Naive B cell (primary cell): ENCODE results near the gene CEACAM16. TPM values are rescaled to one million over a fixed set of nuclear protein-coding genes. Genes with fewer than 3 reads are reported as not detected.
A peak's percentile ranks its signal among the peaks of the same experiment; 100 is the strongest.
"Not testable (repeated sequence)": the region's sequence is repeated elsewhere in the genome, so short reads cannot be mapped to it uniquely, and the experiment has no call there.

Experiments used
- ATAC-seq, 2 donors: fragments of 150-1000 bp; cut with Tn5 transposase; 2 replicates each; pipeline ENCODE4 v1.10.0; 2021; ENCODE audit warnings: low read depth in 2 of 2, mild to moderate bottlenecking in 2 of 2, moderate library complexity in 2 of 2
- DNase-seq: peaks from one replicate; pipeline ENCODE4 v3.0.0; 2022
- H3K27ac Mint-ChIP-seq, 6 donors: one replicate each; pipeline ENCODE4 v1.8.0; 2020 to 2022; ENCODE audit warnings: mild to moderate bottlenecking in 6 of 6, mixed read lengths in 6 of 6, moderate library complexity in 5 of 6, inconsistent platforms in 2 of 6
- H3K27me3 Mint-ChIP-seq, 3 donors: one replicate each; pipeline ENCODE4 v1.8.0; 2021 to 2022; ENCODE audit warnings: mixed read lengths in 3 of 3, mild to moderate bottlenecking in 1 of 3
- H3K36me3 Mint-ChIP-seq, 2 donors: one replicate each; pipeline ENCODE4 v1.8.0; 2020 to 2022; ENCODE audit warnings: mixed read lengths in 2 of 2, inconsistent platforms in 1 of 2, mild to moderate bottlenecking in 1 of 2
- H3K4me1 Mint-ChIP-seq, 3 donors: one replicate each; pipeline ENCODE4 v1.8.0; 2020 to 2022; ENCODE audit warnings: mixed read lengths in 3 of 3, inconsistent platforms in 1 of 3, mild to moderate bottlenecking in 1 of 3, moderate library complexity in 1 of 3
- H3K4me3 Mint-ChIP-seq, 8 donors: one replicate each; pipeline ENCODE4 v1.8.0; 2020 to 2022; ENCODE audit warnings: mild to moderate bottlenecking in 8 of 8, mixed read lengths in 8 of 8, moderate library complexity in 8 of 8, inconsistent platforms in 2 of 8
- H3K9me3 Mint-ChIP-seq, 7 donors: one replicate each; pipeline ENCODE4 v1.8.0; 2020 to 2022; ENCODE audit warnings: mixed read lengths in 7 of 7, mild to moderate bottlenecking in 5 of 7, inconsistent platforms in 2 of 7, moderate library complexity in 1 of 7
- polyA plus RNA-seq, 6 donors: library from polyadenylated mRNA; unstranded; fragments of 300-500 nt; fragmentation: Illumina TruSeq; gene quantifications; one replicate each; pipeline ENCODE4 v1.2.3, GENCODE V29; 2021; ENCODE audit warnings: low read depth in 6 of 6

CEACAM16 gene
- polyA plus RNA-seq, 6 donors from 2014 or later, result not detected

- H3K27ac Mint-ChIP-seq, result no peak overlapping the region
- DNase-seq, result no peak
- H3K27me3 Mint-ChIP-seq, result peaks cover 4 to 26% (median 23%) of the 10 kb centered on the region in 3 donors
- no peak for ATAC-seq
- H3K36me3 Mint-ChIP-seq, result no peaks in the 10 kb centered on the region
- no peak overlapping the region for H3K4me3 Mint-ChIP-seq
- no peaks in the 10 kb centered on the region for H3K4me1 Mint-ChIP-seq
- no peaks in the 10 kb centered on the region for H3K9me3 Mint-ChIP-seq
Observed at GRCh38 chr19:44700547-44700946, 1.6 kb downstream of the CEACAM16 start.

- no peak overlapping the region for H3K27ac Mint-ChIP-seq
- no peaks in the 10 kb centered on the region for H3K36me3 Mint-ChIP-seq
- ATAC-seq (no peak), DNase-seq (no peak)
- H3K4me3 Mint-ChIP-seq, result no peak overlapping the region
- H3K9me3 Mint-ChIP-seq, result no peaks in the 10 kb centered on the region
- H3K27me3 Mint-ChIP-seq, result peaks cover 4 to 26% (median 23%) of the 10 kb centered on the region in 3 donors
- H3K4me1 Mint-ChIP-seq, result no peaks in the 10 kb centered on the region
Observed at GRCh38 chr19:44701228-44701627, 2.3 kb downstream of the CEACAM16 start.

GRCh38 chr19:44702551-44703176 lies 3.7 kb downstream of the CEACAM16 start:
- DNase-seq, result no peak
- Mint-ChIP-seq H3K4me1 (no peaks in the 10 kb centered on the region), H3K27ac (no peak overlapping the region), H3K9me3 (no peaks in the 10 kb centered on the region), H3K4me3 (no peak overlapping the region), H3K36me3 (no peaks in the 10 kb centered on the region), H3K27me3 (peaks cover 4 to 14% (median 13%) of the 10 kb centered on the region in 3 donors)
- ATAC-seq, result no peak

DNA sequence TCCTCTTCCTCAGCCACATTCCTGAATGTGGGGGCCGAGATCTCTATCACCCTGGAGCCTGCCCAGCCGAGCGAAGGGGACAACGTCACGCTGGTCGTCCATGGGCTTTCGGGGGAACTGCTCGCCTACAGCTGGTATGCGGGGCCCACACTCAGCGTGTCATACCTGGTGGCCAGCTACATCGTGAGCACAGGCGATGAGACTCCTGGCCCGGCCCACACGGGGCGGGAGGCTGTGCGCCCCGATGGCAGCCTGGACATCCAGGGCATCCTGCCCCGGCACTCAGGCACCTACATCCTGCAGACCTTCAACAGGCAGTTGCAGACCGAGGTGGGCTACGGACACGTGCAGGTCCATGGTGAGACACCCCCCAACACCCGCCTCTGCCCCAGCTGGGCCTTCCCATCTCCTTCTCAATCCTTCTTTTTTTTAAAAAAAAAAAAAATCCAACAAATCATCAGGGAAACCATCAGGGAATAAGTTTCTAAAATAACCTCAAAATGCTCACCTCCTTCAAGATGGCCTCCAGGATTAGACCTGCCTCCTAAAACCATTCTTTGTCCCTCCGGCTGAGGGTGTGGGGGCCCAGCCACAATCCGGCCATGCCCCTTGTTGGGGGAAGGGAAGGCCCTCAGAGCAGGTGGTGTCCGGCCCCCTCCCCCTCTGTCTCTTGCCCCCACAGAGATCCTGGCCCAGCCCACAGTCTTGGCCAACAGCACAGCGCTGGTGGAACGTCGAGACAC lies 4.6 kb downstream of the CEACAM16 start:
- no peak overlapping the region for H3K27ac Mint-ChIP-seq
- ATAC-seq, result no peak
- no peaks in the 10 kb centered on the region for H3K4me1 Mint-ChIP-seq

DNA sequence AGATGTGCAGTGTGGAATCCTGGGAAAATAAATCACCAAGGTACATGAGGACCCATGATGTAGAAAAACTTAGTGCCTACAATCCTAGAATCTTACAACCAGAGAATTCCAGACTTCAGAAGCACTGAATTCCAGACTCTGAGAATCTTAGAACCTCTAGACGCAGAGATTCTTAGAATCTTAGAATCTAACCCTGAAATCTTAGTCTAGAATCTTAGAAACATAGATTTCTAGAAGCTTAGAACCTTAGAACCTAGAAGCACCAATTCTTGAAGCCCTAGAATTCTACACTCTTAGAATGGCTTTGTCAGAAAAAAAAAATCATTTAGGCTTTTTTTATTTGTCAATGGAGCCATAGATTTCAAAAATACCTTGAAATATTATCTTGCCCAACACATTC lies 6.0 kb downstream of the CEACAM16 start:
- no peak for DNase-seq
- no peaks in the 10 kb centered on the region for H3K9me3 Mint-ChIP-seq
- no peak for ATAC-seq
- no peak overlapping the region for H3K4me3 Mint-ChIP-seq
- H3K36me3 Mint-ChIP-seq, result no peaks in the 10 kb centered on the region
- no peaks in the 10 kb centered on the region for H3K4me1 Mint-ChIP-seq
- H3K27ac Mint-ChIP-seq, result no peak overlapping the region
- H3K27me3 Mint-ChIP-seq, result peaks cover 3 to 4% (median 3%) of the 10 kb centered on the region in 3 donors

More for the DNA sequence above, 4.6 kb downstream of the CEACAM16 start:
- Mint-ChIP-seq H3K27me3 (peaks cover 4 to 5% (median 5%) of the 10 kb centered on the region in 3 donors), H3K9me3 (no peaks in the 10 kb centered on the region), H3K36me3 (no peaks in the 10 kb centered on the region), H3K4me3 (no peak overlapping the region)
- no peak for DNase-seq

DNA sequence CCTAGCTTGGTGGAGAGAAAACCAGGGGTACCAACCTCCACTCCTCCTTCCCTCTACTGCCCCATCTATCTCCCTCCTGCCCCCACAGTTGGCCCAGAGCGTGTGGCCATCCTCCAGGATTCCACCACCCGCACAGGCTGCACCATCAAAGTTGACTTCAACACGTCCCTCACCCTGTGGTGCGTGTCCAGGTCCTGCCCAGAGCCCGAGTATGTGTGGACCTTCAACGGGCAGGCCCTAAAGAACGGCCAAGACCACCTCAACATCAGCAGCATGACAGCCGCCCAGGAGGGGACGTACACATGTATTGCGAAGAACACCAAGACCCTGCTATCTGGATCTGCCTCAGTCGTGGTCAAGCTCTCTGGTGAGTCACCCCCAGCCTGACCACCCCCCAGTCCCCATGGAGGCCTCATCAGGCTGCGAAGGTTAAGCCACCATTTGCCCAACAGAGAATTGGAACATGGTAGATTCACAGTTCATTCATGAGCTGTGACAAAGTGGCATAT lies 6.6 kb downstream of the CEACAM16 start:
- H3K36me3 Mint-ChIP-seq, result no peaks in the 10 kb centered on the region
- H3K4me1 Mint-ChIP-seq, result peaks cover 0 to 4% (median 0%) of the 10 kb centered on the region in 3 donors
- H3K9me3 Mint-ChIP-seq, result no peaks in the 10 kb centered on the region
- H3K4me3 Mint-ChIP-seq, result peak overlapping the region in 1 of 8 donors; percentile 66
- peaks cover 4 to 9% (median 8%) of the 10 kb centered on the region in 3 donors for H3K27me3 Mint-ChIP-seq
- H3K27ac Mint-ChIP-seq, result no peak overlapping the region
- DNase-seq (no peak), ATAC-seq (no peak)

DNA sequence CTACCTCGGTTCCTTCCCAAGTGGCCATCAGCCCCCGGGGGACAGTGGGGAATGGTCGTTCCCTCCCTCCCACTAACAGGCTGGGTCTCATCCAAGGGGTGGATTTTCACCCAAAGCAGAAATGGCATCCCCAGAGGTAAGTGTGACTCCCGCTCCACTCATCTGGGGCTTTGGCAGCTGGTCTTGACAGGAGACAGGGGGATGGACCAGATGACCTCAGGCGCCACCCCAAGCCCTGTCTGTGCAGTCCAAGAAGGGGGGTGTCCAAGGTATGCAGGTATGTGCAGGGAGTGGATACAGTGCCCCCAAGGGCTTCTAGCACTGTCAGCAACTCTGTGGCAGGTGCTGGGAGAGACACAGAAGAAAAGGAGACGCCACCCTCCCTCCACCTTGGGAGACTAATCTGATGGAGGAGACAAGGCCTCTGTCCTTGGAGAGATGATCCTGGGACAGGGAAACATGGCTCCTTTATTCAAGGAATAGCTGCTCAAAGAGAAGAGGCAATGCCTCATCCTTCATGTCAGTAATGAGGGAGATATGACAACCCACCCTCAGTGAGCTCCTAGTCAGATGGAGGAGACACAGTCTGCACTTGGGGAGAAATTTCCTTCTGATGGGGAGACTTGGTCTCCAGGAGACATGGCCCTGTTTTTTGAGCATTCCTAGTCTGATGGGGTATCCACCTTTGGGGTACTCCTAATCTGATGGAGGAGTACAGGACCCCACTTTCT lies 7.7 kb downstream of the CEACAM16 start:
- peak overlapping the region in 1 of 6 donors; percentile 56 for H3K27ac Mint-ChIP-seq
- H3K27me3 Mint-ChIP-seq, result peaks cover 4 to 16% (median 16%) of the 10 kb centered on the region in 3 donors
- ATAC-seq (no peak), DNase-seq (no peak)
- no peak overlapping the region for H3K4me3 Mint-ChIP-seq
- H3K9me3 Mint-ChIP-seq, result no peaks in the 10 kb centered on the region
- no peaks in the 10 kb centered on the region for H3K36me3 Mint-ChIP-seq
- H3K4me1 Mint-ChIP-seq, result peaks cover 0 to 10% (median 0%) of the 10 kb centered on the region in 3 donors

DNA sequence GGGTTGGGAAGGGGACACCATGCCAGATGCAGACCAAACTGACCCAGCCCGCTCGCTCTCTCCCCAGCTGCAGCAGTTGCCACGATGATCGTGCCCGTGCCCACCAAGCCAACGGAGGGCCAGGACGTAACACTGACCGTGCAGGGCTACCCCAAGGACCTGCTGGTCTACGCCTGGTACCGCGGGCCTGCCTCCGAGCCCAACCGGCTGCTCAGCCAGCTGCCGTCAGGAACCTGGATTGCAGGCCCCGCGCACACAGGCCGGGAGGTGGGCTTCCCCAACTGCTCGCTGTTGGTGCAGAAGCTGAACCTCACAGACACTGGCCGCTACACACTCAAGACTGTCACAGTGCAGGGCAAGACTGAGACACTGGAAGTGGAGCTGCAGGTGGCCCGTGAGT lies 8.8 kb downstream of the CEACAM16 start:
- Mint-ChIP-seq H3K4me1 (peaks cover 0 to 10% (median 0%) of the 10 kb centered on the region in 3 donors), H3K27me3 (peaks cover 3 to 16% (median 16%) of the 10 kb centered on the region in 3 donors), H3K27ac (no peak overlapping the region), H3K4me3 (no peak overlapping the region), H3K9me3 (no peaks in the 10 kb centered on the region), H3K36me3 (no peaks in the 10 kb centered on the region)
- ATAC-seq, result no peak
- DNase-seq, result no peak

- ATAC-seq, result no peak
- H3K36me3 Mint-ChIP-seq, result no peaks in the 10 kb centered on the region
- no peak overlapping the region for H3K4me3 Mint-ChIP-seq
- DNase-seq, result no peak
- H3K9me3 Mint-ChIP-seq, result peaks cover 0 to under 1% (median 0%) of the 10 kb centered on the region in 7 donors
- peaks cover 0 to 16% (median 16%) of the 10 kb centered on the region in 3 donors for H3K27me3 Mint-ChIP-seq
- H3K27ac Mint-ChIP-seq, result no peak overlapping the region
- H3K4me1 Mint-ChIP-seq, result peaks cover 0 to 10% (median 0%) of the 10 kb centered on the region in 3 donors
Observed at GRCh38 chr19:44708940-44709339, 10.0 kb downstream of the CEACAM16 start.

GRCh38 chr19:44709434-44710266 lies 10.7 kb downstream of the CEACAM16 start:
- H3K4me1 Mint-ChIP-seq, result peaks cover 0 to 10% (median 0%) of the 10 kb centered on the region in 3 donors
- H3K27ac Mint-ChIP-seq, H3K4me3 Mint-ChIP-seq, DNase-seq, H3K36me3 Mint-ChIP-seq, H3K9me3 Mint-ChIP-seq, ATAC-seq: not testable (repeated sequence)
- peaks cover 0 to 16% (median 16%) of the 10 kb centered on the region in 3 donors for H3K27me3 Mint-ChIP-seq

DNA sequence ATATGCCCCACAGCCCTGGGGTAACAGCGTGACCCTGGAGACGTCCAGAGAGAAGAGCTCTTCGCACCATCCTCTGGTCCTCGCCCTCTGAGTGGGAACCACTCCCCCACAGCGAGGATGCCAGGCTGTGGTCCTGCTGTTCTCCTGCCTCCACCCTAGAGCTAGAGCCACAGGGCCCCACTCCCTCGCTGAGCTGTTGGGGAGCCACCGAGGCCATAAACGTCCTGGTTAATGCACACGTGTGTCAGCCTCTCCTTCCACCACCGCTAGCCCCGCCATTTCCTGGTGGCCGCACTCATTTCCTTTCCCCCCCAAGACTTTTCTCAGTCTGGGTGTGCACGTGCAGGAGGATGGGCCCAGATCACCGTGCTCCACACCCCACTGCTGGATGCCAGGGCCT lies 11.5 kb downstream of the CEACAM16 start:
- H3K36me3 Mint-ChIP-seq, result peaks cover 0 to 9% of the 10 kb centered on the region in 2 donors
- H3K27ac Mint-ChIP-seq, result no peak overlapping the region
- peaks cover 3 to 21% (median 16%) of the 10 kb centered on the region in 3 donors for H3K27me3 Mint-ChIP-seq
- no peak for ATAC-seq
- peaks cover 3 to 16% (median 14%) of the 10 kb centered on the region in 7 donors for H3K9me3 Mint-ChIP-seq
- peaks cover 0 to 10% (median 0%) of the 10 kb centered on the region in 3 donors for H3K4me1 Mint-ChIP-seq
- DNase-seq, result no peak
- H3K4me3 Mint-ChIP-seq, result no peak overlapping the region

DNA sequence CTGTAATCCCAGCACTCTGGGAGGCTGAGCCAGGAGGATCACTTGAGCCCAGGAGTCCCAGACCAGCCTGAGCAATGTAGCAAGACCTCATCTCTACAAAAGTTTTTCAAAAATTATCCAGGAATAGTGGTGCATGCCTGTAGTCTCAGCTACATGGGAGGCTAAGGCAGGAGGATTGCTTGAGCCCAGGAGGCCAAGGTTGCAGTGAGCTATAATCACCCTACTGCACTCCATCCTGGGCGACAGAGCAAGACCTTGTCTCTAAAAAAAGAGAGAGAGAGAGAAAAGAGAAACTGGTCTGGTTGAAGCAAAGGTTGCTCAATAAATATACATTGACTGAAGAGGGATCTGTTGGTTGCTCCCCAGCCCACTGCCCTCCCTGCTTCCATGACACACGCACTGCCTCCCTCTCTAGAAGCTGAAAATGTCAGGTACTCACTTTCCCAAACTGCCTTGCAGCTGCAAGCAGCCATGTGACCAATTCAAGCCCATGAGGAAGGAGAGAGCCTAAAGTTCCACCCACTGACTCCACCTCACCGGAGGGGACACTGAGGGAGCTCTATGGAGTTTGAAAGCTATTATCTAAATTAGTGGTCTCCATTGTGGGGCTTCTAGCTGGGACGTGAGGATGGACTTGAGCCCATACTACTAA lies 14.0 kb downstream of the CEACAM16 start:
- Mint-ChIP-seq H3K36me3 (peaks cover 0 to 9% of the 10 kb centered on the region in 2 donors), H3K4me1 (peaks cover 0 to 10% (median 0%) of the 10 kb centered on the region in 3 donors), H3K27me3 (peaks cover 5 to 21% (median 16%) of the 10 kb centered on the region in 3 donors), H3K4me3 (no peak overlapping the region), H3K9me3 (peaks cover 4 to 20% (median 18%) of the 10 kb centered on the region in 7 donors), H3K27ac (peak overlapping the region in 1 of 6 donors; percentile 14)
- DNase-seq (no peak), ATAC-seq (no peak)
